Pons (tissue), 1 donor: Measurements from ENCODE around the gene FSD1.
"Not testable (repeated sequence)": the region's sequence is repeated elsewhere in the genome, so short reads cannot be mapped to it uniquely, and the experiment has no call there.

Experiments used
- DNase-seq: peaks from one replicate; pipeline ENCODE4 v3.0.0-alpha.2; 2016; ENCODE audit warnings: low spot score

FSD1 gene

DNA sequence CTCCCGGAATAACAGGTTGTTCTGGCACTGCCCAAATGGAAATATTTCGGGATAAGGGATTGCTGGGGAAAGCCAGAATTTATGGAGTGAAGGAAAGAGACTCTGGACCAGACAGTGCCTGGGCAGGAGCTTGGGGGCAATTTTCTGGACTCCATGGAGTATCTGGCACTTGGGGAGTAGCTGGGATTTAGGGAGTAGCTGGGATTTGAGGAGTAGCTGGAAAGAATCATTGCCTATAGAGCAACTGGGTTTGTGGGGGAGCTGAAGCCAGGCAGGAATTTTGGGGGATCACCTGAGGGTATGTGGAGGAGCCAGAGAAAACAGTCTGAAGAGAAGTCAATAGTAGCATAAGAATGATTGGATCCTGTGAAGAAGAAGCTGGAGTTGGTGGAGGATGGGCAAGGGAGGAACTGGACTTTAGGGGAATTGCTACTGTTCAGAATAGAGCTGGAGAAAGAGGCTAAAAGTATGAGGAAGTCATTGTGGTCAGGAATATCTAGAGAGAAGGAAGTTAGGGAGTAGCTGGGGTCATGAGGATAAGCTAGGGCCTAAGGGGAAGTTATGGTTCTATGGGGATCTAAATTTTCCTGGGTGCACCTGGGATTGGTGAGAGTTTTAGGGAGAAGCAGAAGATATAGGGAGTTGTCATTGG, 14.8 kb downstream of the FSD1 start:
- no peak for DNase-seq

DNA sequence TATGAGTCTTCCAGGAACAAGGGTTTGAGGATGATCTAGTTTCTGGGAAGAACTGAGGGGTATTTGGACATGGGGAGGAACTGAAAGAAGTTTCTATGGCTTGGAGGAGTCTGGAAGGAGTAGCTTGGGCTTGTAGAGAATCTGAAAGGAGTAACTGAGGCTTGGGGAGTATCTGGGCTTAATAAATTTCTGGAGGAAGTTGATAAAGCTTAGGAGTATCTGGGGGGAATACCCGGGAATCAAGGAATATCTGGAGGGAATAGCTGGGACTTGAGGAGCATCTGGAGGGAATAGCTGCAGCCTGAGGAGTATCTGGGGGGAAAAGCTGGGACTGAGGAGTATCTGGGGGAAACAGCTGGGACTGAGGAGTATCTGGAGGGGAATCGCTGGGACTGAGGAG, 16.0 kb downstream of the FSD1 start:
- DNase-seq: no peak

DNA sequence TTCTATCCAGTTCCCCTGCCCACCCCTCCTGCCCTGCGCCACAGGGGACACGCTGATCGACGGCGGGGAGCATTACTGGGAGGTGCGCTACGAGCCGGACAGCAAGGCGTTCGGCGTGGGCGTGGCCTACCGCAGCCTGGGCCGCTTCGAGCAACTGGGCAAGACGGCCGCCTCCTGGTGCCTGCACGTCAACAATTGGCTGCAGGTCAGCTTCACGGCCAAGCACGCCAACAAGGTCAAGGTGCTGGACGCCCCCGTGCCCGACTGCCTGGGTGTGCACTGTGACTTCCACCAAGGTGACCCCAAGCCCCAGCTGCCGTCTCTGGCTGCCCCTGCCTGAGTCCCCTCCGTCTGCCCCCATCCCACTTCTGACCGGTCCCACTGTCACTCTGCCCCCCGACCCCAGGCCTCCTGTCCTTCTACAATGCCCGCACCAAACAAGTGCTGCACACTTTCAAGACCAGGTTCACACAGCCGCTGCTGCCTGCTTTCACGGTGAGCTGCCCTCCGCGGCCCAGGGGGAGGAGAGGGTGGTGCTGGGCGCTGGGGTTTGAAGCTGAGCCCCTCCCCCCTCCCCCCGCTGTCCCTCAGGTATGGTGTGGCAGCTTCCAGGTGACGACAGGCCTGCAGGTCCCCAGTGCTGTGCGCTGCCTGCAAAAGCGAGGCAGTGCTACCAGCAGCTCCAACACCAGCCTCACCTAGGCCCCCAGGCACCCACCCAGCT, 18.7 kb downstream of the FSD1 start:
- DNase-seq: no peak

DNA sequence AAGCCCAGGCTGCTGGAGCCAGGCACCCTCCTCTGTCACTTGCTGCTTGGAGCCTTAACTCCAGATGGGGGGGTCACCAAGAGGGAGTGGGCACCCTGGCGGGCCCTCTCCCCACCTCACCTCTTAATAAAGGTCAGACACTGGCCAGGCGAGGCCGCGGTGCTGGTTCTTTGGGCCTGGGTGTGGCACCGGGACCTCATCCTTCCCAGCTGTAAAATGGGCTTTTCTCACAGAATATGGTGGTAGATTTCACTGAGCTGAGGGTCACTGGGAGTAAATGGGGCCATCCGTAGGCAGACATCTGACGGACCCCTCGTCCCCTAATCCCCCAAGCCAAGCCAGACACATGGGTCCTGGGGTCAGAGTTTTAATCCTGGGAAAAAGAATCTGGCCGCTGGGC, 19.3 kb downstream of the FSD1 start:
- DNase-seq: no peak

DNA sequence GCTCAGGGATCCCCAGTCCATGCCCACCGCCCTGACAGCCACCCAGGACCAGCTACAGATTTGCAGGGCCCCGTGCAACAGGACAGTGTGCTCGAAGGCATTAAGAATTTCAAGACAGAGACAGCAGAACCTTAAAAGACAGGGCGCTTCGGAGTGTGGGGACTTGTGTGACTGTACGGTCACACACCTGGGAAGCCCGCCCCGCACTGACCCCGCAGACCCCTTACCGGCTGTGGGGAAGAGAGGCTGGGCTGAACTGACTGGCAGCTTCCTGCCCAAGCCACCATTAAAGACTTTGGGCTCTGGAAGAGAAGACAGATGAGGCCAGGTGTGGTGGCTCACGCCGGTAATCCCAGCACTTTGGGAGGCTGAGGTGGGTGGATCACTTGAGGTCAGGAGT, 19.8 kb downstream of the FSD1 start:
- no peak for DNase-seq

DNA sequence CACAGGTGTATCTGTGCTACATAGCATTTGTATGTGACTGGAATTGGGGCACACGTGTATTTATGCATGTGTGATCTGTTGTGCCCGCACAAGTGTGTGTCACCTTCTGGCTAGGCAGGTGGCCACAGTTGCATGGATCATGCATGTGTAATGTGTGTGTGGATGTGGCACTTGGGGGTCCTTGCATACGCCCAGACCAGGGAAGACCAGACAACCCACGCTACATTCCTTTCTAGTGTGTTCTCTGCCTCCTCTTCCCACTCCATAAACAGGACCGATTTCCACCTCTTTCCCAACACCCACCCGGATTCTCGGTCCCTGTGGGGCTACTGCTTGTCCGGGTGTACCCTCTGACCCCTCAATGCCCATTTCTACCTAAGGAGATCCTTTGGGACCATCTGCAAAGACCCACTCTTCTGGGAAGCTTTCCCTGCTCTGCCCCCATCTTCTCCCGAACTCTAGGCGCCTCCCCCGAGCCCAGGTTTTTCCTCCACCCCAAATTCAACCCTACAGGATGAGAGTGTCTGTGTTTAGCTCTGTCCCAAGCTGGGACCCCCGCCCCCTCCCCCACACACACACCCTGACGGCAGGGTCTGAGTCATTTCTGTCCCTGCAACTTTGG, 21.9 kb downstream of the FSD1 start:
- DNase-seq: no peak

DNA sequence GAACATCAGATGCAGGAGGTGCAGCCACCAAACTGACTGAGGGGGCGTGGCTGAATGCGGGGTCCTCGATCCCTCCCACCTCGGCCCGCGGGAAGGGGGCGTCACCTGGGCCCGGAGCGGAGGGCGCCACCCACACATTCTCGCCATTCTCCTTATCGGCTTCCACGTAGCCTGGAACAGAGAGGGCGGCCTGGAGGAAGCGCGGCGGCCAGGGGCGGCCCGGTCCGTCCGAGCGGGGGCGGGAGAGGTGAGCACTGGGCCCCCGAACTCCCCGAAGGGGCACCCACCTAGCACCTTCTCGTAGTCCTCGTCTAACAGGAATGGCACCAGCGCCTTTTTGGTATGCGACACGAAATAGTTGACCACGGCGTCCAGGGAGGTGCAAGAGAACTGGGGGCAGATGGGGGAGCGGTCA, 22.4 kb downstream of the FSD1 start:
- DNase-seq: no peak

DNA sequence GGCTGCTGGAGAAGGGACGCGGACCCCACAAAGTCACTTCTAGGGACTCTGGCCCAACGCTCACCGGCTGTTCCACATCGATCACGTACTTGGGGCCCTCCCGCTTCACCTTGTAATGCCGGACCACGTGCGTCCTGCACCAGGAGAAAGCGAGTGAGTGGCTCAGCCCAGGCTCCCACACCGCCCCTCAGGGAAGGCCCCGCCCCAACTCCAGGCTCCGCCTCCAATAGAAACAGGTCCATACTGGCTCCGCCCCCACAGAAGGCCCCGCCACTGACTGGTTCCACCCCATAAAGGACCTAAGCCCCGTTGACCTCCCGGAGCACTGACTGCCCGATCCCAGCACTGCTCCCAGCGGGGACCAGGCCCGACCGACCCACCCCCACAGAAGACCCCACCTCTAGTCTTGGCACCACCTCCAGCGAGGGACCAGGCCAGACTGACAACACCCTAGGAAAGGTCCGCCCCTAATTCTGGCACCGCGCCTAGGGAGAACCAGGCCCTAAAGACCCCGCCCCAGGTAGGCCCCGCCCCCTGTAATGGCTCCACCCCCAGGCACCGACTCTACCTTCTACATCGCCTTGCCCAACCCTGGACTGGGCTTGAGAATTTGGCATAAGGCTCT, 23.0 kb downstream of the FSD1 start:
- DNase-seq: peak; percentile 21

DNA sequence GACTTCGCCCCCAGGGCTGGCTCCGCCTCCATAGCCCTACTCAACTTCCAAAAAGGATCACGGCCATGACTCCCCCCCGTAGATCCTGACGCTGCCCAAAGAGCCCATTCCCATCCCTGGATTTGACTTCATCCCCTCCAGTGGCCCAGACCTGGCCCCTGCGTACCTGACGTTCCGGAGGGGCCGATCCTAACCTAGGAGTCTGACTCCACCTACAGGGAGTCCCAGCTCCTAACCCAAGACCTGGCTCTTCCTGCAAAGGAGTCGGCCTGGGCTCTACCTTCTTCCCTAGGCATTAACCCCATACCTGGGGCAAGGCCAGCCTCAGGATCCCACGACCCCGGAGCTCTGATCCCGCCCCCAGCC, 23.5 kb downstream of the FSD1 start:
- DNase-seq: no peak

DNA sequence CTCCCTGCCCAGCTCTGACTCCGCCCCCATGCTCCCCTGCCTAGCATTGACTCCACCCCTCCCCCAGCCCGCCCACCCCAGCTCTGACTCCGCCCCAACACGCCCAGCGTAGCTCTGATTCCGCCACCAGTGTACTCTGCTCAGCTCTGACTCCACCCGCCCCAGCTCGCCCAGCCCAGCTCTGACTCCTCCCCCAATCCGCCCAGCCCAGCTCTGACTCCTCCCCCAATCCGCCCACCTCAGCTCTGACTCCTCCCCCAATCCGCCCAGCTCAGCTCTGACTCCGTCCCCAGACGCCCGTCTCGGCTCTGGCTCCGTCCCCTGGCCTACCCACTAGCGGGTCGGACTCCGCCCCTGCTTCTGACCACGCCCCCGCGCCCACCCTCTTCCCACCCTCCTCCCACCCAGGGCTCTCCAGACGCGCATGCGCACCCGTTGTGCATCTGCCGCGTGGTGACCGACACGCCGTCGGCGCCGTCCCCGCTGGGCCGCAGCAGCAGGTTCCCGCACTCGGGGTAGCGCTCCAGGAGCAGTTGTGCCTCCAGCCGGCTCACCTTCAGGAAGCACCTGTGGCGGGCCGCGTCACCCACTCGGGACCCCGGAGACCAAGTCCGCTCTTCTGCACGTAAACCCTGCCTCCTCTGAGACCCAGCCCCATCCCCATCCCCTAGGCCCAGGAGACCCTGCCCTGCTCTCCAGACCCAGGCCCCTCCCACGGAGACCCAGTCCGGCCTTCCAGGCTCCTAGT, 24.0 kb downstream of the FSD1 start:
- DNase-seq: peak; percentile 87

DNA sequence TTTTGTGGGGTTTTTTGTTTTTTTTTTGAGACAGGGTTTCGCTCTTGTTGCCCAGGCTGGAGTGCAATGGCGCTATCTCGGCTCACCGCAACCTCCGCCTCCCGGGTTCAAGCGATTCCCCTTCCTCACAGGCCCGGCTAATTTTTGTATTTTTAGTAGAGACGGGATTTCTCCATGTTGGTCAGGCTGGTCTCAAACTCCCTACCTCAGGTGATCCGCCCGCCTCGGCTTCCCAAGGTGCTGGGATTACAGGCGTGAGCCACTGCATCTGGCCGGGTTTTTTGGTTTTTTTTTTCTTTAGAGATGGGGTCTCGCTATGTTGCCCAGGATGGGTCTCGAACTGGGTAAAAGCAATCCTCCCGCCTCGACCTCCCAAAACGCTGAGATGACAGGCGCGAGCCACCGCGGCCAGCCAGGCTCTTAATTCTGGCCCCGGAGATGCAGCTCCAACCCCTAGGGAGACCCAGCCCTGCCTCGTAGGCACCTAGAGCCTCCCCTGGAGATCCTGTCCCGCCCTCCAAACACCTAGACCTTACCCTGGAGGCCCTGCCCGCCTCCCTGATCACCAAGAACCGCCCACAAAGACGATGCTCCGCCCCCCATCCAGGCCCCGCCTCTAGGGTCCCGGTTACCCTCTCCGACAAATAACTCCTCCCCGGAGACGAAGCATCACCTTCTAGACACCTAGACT, 24.7 kb downstream of the FSD1 start:
- DNase-seq: not testable (repeated sequence)

DNA sequence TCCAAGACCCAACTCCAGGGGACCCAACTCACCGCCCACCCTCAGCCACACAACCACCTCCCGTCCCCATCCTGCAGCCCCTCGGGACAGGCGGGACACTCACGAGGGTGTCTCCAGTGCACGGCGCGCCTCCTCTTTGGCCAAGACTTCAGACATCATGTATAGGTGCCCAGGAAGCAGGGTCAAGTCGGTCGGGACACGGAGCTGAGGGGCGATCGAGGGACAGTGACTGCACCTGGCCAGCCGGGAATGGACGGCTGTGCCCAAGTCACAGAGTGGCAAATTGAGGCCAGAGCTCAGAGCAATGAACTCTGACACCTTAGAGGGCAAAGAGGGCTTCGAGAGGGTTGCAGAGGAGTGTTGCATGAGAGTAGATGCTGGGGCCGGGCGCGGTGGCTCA, 25.5 kb downstream of the FSD1 start:
- DNase-seq: no peak

DNA sequence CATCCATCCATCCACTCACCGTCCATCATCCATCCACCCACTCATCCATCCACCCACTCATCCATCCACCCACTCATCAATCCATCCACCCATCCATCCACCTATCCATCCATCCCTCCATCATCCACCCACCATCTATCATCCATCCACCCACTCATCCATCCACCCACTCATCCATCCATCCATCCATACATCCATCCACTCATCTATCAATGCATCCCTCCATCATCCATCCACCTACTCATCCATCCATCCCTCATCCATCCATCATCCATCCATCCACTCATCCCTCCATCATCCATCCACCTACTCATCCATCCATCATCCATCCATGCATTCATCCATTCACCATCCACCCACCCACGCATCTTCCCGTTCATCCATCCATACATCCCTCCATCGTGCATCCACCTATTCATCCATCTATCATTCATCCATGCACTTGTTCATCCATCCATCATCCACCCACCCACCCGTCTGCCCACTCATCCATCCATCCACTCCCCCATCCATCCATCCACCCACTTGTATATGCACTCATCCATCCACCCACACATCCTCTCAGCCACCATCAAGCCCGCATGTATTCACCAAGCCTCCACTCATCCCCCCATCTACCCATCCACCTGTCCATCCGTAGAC, 30.7 kb downstream of the FSD1 start:
- DNase-seq: no peak

DNA sequence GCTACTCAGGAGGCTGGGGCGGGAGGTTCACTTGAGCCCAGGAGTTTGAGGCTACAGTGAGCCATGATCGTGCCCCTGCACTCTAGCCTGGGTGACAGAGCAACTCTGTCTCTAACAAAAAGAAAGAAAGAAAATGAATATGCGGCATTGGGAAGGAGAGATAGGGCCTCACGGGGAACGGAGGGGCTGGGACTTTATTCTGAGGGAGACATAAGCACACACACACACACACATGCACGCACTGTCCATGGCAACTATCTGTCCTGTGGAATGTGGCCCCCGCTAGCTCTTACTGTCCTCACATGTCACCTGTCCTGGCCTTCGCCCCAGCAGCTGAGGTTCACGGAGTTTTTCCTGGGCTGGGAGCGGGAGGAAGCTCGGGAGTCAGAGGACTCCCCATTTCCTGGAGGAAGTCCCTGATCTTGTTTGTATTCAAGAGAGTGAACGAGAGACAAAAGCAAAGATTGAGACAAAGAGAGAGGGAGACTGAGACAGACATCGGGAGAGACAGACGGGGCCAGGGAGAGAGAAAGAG, 33.6 kb downstream of the FSD1 start:
- DNase-seq: no peak

DNA sequence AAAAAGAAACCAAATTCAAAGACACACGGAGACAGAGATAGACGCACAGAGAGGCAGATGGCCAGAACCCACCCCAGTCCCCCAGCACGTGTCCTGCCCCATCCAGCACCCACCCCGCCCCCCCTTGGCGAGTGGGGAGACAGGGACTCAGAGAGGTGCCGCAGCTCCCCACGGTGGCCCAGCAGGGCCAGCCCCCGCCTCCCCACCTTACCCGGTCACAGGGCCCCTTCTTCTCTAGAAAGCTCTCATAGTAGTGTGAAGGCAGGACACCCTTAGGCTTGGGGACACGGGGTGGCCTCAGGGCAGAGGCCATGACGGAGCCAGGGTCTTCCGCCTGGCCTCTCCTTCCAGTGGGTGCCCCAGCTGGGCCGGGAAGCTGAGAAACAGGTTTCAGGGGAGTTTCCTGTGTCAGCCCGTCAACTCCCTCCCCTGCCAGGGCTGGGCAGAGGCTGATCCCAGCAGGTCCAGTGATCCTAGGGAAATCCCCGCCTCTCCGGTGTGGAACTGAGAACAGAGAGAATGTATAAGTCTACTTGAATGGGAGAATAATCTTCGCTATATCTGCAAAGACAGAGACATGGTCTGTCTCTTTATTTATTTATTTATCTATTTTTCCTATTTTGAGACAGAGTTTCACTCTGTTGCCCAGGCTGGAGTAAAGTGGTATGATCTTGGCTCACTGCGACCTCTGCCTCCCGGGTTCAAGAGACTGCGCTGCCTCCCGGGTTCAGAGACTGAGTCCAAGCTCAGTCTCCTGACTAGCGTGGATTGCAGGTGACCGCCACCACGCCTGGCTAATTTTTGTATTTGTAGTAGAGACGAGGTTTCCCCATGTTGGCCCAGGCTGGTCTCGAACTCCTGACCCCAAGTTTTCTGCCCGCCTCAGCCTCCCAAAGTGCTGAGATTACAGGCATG, 34.3 kb downstream of the FSD1 start, which contains the start of gene STAP2:
Gene STAP2 (minus strand): TSS at position 387 of the 915 bp plus-strand sequence. CDS start 74 bp downstream, at position 313.
- no peak for DNase-seq

DNA sequence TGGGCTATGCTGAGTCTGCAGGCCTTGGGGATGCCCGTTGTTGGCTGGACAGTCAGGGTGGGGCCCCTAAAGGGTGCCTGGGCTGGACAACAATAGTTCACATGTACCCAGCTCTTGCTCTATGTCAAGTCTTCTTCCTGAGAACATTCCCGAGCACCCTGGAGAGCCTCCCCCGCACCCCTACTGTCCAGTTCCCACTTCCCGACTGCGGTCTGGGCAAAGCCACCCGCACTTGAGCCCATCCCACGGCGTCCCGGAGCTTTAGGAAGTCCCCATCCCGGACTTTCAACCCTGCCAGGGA, 37.9 kb downstream of the FSD1 start:
- no peak for DNase-seq

DNA sequence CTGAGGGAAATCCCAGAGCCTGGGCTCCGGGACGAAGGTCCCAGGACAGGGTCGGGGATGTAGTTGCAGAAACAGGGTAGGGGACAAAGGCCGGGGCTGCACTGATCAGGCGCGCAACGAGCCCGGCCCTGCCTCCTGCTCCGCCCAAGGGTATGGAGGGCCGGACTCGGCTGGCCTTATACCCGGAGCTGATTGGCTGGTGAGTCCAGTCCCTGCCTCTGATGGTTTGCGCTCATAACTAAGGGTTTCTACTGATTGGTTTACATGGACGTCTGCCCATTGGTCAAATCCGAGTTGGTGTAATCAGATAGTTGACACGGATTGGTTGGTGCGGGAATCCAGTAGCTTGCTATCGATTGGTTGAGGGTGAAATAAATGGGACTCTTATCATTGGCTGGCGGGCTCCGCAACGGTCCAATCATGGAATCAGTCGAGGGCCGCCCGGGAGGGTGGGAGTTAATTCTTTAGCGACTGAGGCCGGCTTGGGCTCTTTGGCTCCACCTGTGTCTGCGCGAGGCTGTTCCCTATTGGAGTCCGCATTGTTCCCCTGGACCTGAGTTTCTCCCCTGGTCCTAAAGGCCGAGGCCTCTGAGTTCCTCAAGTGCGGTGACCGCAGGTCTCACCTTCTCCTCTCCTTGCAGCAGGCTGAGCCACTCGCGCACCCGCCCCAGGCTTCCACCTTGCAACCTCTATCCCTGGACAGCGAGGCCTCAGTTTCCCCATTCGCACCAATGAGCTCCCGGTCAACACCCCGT, 38.4 kb downstream of the FSD1 start:
- DNase-seq: peak; percentile 100

DNA sequence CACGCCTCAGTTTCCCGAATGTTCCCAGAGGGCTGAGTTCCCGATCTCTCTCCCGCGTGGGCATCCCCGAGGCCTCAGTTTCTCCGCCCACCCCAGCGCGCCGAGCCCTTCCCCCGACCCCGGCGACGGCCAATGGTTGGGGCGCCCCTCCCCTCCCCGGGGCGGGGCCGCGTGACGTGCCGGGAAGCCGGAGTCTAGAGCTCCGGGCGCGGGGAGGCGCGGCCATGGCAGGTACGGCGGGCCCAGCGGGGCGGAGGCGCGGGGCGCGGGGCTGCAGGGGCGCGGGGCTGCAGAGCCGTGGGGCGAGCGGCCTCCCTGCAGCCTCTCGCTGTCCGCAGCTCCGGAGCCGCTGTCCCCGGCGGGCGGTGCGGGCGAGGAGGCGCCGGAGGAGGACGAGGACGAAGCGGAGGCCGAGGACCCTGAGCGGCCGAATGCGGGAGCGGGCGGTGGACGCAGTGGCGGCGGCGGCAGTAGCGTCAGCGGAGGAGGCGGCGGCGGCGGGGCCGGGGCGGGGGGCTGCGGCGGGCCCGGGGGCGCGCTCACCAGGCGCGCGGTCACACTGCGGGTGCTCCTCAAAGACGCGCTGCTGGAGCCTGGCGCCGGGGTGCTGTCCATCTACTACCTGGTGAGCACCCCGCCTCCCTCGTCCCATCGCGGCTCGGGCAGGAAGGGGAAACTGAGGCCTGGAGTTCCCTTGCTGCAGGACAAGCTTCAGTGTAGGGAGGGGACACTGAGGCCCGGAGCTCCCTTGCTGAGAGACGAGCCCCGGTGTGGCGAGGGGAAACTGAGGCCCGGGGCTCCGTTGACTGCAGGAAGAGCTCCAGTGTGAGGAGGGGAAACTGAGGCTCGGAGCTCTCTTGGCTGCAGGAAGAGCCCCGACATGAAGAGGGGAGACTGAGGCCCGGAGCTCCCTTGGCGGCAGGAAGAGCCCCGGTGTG, 39.2 kb downstream of the FSD1 start, which contains the start of gene MPND:
Gene MPND (plus strand): TSS at position 193 of the 938 bp plus-strand sequence. CDS start 32 bp downstream, at position 225.
- peak; percentile 91 for DNase-seq
